ENCODE data around the gene VSNL1.

Gene VSNL1

DNA sequence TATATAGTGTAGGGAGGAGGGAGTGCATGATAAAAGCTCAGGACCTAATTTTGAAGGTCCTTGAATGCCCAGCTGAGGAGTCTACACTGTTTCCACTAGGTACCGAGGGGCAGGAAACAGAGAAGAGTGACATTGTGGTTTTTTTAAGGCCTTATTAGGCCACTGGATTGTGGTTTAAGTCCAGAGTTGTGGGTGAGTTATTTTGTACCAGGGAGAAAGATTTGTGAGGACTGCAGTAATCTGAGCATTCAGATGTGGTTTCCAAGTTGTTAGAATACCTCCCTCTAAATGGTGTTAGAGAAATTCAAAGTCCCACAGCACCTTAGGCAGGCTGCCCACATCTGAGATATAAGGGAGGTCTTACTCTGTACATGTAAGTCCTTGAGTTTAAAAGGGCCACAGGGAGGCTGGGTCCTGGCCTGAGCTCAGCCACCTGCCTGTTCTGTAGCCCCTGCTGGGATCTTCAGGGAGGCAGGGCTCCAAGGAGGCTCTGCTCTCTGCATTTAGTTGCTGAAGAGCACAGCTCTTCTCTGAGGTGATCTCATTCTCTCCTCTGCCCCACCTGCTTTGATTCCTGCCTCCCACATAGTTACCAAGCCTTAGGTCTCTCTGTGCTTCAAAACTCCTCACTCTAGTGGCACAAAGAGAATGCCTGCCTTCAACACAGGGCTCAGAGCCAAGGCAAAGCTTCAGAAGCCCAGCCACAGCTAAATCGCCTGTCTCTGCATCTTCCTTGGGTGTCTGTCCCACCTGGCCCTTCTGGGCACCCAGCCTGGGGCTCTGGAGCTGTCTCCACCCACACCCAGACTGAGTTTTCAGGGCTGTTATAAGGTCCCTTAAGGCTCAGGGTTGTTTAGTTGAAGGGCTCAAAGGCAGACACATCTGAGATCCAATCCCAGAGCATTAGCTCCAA is 88.1 kb downstream of the VSNL1 start:
- in situ Hi-C loops (cut with MboI; ENCODE audit: low pct_unique_long_range_greater_than_20kb, low sequenced_read_pairs) = no loop called here
- no peak for DNase-seq

DNA sequence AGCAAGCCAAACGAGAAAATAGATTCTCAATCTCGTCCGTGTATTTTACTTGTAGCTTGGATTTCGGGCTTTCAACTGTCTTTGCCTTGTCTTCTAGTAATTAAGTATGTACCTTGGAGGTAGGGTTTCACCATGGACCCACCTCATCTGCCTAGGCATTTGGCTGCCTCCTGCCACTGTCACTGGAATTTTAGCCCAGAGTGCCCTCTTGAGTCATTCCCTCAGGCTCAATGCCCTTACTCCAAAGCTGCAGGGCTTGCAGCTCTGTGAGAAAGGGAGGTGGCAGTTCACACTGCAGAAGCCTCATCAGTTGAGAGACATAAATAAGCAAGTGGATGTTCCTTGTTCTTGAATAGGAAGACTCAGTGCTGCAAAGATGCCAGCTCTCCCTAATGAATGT is 89.6 kb downstream of the VSNL1 start:
- DNase-seq = no peak
- in situ Hi-C loops (cut with MboI; ENCODE audit: low pct_unique_long_range_greater_than_20kb, low sequenced_read_pairs) = no loop called here

DNA sequence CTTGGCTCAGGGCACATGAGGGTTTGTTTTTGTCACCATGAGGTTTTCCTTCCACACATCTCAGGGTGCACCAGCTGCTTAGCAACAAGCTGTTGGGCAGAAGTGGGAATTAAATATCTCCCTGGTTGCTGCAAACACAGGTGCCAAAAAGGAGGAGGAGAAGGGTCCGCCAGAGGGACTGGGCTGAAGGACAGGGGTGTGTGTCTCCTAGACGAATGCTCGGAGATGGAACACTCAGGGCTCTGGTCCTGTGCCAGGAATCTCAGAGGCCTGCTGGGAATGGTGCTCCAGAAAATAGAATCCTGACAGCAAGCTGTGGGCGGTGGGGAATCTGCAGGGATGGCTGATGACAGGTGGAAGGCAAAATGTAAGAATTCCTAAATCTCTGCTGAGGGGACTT is 94.5 kb downstream of the VSNL1 start:
- DNase-seq = no peak

DNA sequence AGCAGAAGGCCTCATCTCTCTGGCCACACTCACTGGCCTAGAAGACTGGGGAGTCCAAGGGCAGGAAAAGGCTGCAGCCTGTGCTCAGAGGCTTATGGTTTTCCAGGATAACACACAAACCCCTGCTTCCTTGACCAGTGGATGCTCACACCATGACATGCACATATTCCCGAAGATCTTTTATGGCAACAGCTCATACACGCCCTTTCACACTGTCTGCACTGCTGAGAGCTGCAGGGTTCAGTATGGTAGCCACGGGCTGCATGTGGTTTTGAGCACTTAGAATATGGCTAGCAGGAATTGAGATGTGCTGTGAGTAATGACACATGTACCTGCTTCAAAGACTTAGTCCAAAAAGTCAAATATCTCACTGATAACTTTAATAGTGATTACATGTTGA is 95.8 kb downstream of the VSNL1 start:
- DNase-seq = no peak
- in situ Hi-C loops (cut with MboI; ENCODE audit: low pct_unique_long_range_greater_than_20kb, low sequenced_read_pairs) = no loop called here

More for the DNA sequence above, 94.5 kb downstream of the VSNL1 start:
- in situ Hi-C loops (cut with MboI; ENCODE audit: low pct_unique_long_range_greater_than_20kb, low sequenced_read_pairs) = no loop called here

DNA sequence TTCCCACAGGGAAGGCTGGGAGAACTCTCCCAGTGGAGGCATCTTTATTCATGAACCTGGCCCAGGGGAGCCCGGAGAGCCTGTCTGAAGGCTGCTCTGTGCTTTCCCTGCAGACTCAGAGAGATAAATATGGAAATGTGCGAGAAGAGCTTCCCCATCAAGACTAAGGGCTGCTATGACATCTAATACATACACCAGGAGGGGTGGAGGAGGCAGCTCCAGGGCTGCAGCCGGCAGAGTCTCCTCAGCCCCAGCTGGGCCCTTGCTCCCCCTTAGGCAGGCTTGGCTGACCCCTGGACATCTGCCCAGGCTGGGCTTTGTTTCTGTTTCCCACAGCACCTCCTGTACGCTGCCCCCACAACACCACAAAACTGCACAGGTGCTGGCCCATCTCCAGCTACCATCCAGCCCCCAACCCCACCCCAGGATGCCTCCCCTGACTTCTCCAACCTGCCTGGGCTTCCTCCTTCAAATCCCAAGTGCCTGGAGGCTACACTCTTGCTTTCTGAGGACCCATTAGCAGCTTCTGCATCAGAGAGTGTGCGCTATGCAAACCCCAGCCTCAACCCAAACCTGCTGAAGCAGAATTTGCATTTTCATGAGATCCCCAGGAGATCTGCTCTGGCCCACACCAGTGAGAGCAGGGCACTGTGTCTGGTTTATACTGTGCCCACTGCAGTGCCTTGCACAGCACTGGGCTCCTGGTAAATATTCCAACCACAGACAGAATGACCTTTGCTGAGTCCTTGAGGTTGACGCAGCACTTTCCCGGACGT is 96.8 kb downstream of the VSNL1 start:
- in situ Hi-C loops (cut with MboI; ENCODE audit: low pct_unique_long_range_greater_than_20kb, low sequenced_read_pairs) = no loop called here
- DNase-seq = no peak

DNA sequence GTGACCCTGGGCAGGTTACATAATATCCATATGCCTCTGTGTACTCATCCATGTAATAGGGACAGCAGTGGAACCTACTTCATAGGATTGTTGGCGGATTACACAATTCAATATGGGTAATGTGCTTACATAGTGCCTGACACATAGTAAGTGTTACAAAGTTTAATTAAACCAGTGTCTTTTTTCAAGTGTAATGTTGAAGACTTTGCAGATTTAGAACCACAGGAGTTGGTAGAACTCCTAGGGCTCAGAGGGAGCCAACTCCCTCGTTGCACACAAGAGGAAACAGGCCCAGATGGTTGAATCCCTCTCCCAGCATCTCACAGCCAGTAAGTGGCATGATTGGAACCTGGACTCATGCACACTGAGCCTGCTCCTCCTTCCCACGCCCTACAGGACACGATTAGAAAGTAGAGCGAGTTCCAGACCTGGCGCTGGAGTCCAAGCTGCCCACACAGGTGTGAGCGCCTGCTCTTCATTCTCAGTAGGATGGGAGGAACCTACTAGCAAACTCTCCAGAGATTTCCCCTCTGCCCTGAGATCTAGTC is 97.8 kb downstream of the VSNL1 start:
- in situ Hi-C loops (cut with MboI; ENCODE audit: low pct_unique_long_range_greater_than_20kb, low sequenced_read_pairs) = no loop called here
- DNase-seq = no peak

DNA sequence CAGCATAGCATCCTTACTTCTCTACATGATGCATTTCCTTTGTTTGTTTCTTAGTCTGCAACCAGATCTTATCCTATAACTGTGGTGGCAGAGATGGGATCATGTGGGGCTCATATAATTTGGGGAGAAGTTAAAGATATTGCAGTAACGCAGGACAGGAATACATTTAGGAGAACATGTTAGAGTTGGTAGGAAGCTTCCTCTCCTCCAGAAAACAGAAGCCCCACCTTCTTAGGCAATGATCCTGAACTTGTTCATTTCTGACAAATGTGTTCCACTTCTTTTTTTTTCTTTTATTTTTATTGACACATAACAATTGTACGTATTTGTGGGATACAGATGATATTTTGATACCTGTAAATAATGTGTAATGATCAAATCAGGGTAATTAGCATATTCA is 99.9 kb downstream of the VSNL1 start:
- in situ Hi-C loops (cut with MboI; ENCODE audit: low pct_unique_long_range_greater_than_20kb, low sequenced_read_pairs) = no loop called here
- DNase-seq = no peak

DNA sequence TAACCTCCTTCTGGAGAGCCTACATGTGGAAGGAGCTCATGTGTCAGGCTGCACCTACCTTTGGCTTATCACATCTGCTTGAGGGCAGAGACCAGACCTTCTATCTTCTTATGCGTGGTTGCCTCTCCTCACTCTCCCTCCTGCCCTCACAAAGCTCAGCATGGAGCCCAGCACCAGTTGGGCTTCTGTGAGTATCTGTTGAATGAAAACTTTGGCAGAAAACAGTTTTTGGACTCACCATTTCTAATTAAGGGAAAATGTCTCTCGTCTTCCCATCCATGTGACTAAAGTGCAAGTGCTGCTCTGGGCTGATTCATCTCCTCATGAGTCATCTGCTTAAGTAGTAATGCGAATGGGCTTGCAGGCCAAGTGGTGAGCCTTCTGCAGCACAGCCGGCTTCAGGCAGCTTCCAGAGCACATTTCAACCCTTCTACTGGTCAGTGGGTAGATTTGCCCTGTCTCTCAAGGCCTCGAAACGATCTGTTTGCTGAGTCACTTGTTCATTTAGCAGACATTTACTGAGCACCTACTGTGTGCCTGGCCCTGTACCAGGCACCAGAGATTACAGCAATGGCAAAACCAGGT is 102.6 kb downstream of the VSNL1 start:
- DNase-seq = no peak
- in situ Hi-C loops (cut with MboI; ENCODE audit: low pct_unique_long_range_greater_than_20kb, low sequenced_read_pairs) = no loop called here

DNA sequence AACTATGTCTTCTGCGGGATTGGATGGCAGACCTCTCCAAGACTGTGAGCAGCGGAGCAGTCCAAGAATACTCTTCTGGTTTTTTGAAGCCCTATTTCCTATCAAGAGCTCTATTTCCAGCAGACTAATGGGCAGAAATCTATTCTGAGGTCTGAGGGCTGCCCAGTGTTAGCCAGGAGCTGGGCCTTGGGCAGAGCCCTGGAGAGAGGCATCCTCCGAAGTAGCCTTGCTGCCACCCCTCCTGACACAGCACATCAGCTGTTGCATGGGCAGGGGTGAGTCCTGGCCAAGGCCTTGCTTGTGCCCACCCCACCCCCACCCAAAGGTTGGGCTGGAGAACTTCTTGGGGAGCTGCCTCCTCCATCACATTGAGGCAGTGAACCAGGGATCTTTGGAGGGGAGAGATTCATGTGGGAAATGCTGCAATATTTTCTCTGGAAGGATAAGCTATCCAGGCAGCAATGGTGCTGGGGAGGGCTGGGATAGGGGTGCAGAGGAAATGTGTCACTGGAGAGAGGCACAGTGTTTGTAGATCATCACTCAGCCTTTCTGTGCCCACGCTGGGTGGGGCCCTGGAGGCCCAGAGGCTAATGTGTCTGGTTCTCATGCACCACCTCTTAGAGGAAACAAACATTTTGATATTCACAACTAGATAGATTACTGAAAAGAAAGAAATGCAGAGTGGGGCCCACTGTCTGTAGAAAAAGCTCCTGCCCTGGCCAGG is 104.7 kb downstream of the VSNL1 start:
- in situ Hi-C loops (cut with MboI; ENCODE audit: low pct_unique_long_range_greater_than_20kb, low sequenced_read_pairs) = no loop called here
- no peak for DNase-seq

DNA sequence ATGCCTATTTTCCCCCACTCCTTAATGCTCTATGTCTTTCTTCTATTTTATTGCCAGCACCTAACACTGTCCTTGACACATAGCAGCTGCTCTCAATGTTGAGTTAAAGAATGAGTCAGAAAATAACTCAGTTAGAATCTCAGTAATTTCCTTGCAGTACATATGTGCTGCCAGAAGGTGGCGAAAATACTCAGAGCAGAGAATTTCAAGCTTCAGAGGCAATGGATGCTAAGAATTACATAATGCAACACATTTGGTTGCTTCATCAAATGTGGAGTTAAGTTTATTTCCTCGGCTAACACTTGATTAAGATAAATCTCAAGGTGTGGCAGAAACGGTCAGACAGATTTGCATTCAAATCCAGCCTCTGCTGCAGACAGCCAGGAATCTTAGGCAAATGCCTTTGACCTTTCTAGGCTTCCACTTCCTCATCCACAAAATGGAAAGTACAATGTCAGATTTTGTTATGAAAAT is 105.6 kb downstream of the VSNL1 start:
- DNase-seq = peak; percentile 63
- in situ Hi-C loops (cut with MboI; ENCODE audit: low pct_unique_long_range_greater_than_20kb, low sequenced_read_pairs) = no loop called here

DNA sequence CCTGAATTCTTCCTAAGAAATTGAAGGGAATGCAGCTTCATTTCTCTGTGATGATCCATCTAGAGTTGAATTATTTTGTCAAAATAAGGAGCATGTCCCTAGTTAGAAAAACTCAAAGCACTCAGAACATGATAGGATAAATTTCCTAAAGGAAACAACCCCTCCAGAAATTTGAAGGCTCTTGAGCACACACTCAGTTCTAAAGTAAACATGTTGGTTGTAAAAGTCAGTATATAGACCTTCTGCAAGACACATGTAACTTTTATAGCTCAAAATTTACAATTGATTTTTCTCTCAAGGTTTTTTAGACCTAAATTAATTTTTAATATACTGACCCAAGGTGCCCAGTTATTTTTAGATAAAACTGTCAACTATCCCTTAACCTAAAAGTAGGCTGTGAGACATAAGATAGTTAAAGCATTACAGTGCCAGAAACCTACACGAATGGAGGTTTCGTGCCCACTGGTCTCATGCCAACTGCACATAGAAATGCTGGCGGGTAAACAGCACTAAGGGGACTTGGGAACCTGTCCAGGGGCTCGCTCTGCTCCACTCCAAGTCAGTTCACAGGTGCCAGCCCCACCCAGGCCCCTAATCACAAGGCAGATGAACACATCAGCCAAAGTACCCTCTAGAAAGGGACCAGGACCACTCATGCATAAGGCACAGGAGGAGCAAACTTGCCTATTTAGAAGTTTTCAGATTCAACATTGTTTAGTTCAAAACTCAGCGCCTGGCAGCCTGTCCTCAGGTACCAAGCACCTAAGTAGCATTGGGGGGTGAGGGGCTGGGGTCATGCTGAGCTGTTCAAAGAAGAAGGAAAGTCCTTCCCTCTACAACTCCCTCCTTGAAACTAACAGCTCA is 106.6 kb downstream of the VSNL1 start:
- in situ Hi-C loops (cut with MboI; ENCODE audit: low pct_unique_long_range_greater_than_20kb, low sequenced_read_pairs) = no loop called here
- DNase-seq = no peak

DNA sequence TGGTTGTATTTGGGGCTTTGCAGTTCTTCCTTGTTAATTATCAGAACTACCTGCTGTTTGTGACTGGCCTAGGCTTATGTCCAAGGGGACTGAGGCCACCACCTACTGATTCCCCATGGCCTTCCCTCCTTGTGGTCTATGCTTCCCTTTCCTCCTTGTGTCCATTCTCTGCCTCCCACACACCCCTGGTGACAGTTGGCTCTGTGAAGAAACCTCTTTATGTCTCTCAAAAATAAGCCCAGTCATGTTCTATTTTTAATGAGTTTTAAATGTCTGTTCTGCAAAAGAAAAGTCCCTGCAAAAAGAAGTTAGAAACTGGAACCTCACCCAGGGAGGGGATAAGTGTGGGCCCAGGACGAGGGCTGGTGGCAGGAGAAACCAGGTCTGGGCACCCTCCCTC is 108.1 kb downstream of the VSNL1 start:
- in situ Hi-C loops (cut with MboI; ENCODE audit: low pct_unique_long_range_greater_than_20kb, low sequenced_read_pairs) = no loop called here
- peak; percentile 48 for DNase-seq

DNA sequence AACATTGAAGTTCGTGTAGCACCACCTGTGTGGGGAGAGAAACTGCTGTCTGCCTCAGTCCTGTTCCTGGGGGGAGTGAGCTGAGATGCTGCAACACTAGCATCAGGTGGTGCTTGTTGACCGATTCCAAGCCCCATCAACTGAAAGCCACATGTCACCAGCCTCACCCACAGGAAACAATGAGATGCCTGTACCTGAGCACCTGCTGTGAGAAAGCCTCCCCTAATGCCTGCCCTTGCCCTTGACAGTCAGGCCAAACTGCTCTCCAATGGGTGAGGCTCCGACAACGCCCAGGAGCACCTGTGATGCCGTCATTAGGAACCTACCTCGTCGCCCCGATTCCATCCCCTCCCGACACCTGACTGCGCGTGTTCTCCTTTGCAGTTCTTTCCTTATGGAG is 108.5 kb downstream of the VSNL1 start:
- in situ Hi-C loops (cut with MboI; ENCODE audit: low pct_unique_long_range_greater_than_20kb, low sequenced_read_pairs) = no loop called here
- DNase-seq = no peak

DNA sequence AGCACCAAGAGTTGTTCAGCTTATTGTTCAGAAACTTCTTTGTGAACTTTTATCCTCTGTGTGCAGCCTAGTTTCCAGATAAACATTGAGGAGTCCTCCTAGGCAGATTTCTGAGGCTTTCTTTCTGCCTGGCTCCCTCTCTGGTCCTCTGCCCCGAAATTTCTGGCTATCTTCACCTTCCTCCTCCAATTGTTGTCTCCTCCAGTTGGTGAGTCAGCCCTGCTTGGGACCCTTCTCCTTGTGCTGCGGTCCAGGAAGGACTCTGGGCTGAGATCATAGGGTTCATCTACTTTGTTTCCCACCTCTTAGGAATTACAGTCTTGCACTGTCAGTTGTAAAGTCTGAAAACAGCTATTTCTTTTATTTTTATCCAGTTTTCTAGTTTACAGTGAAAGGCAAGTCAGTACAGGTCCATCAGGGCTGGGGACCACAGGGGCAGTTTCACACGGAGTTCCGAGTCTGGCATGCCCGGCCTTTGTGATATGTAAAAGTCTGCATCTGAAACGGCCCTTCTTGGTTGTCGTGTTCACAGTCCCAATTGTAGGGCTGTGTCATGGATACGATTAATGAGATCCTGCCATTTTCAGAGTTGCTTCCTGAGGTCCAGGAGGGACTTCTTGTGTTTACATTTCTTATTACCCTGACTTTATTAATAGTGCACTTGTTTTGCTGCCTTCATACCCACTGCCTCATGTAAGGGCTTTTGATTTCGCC is 112.3 kb downstream of the VSNL1 start:
- in situ Hi-C loops (cut with MboI; ENCODE audit: low pct_unique_long_range_greater_than_20kb, low sequenced_read_pairs) = no loop called here
- DNase-seq = no peak

DNA sequence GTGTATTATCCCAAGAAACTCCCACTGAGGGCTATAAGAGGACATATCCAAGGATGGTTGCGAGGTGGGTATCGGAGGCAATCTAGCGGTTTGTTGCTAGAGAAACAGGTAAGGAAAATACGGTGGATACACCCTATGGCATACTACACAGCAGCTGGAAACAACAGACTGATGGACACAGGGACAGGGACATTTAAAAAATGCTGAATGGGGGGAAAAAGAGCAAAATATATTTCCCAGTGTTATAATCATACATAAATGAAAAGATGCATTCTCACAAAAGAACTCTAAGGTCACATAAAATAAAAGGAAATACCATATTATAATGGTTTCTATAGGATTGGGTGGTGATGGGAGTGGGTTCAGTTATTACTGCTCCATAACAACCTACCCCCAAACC is 117.3 kb downstream of the VSNL1 start:
- no peak for DNase-seq
- in situ Hi-C loops (cut with MboI; ENCODE audit: low pct_unique_long_range_greater_than_20kb, low sequenced_read_pairs) = no loop called here

DNA sequence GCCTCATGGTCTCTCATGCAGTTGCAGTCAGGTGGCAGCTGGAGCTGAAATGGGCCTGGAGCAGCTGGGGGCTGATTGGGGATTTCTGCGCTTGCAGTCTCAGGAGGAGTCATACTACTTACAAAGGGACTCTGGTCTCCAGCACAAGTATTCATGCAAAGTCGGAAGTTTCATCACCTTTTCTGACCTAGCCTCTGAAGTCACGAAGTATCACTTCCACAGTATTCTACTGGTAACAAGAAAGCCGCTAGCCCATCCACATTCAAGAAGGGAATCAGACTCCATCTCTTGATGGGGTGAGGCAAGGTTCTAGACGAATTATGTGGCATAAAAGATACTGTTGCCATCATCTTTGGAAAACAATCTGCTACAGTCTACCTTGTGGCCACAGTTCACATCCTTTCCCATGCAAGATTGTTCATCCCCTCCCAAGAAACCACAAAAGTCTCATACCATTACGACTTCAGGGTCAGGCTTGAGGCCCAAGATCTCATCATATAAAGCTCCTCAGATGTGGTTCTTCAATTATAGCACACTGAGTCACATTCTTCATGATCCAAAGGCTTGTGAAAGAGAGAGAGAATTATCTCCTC is 117.9 kb downstream of the VSNL1 start:
- DNase-seq = no peak

DNA sequence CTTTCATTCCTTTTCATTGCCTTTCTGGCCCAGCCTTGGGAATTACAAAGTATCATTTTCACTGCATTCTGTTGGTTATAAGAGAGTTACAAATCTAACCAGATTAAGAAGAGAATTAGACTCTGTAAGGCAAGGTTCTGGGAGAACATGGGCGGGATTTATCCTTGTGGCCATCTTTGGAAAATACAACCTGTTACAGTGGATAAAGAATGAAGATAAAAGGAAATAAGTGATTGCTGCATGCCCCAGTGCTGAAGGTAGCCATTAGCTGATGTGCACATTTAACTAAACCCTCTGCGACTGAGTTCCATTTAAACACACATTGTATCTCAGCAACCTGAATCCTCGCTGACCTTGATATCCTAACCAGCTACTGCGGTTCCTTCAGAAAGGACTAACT is 119.7 kb downstream of the VSNL1 start:
- no peak for DNase-seq
- in situ Hi-C loops (cut with MboI; ENCODE audit: low pct_unique_long_range_greater_than_20kb, low sequenced_read_pairs) = no loop called here

More for the DNA sequence above, 117.9 kb downstream of the VSNL1 start:
- in situ Hi-C loops (cut with MboI; ENCODE audit: low pct_unique_long_range_greater_than_20kb, low sequenced_read_pairs) = no loop called here

Measured in KBM-7 (cell line).